Transverse colon (tissue), 4 donors: ENCODE measurements around the gene COL13A1.

Source experiments
- EP300 ChIP-seq: sonication (generic); formaldehyde crosslinking; IDR thresholded peaks from one replicate; pipeline ENCODE4 v1.6.1; 2017; ENCODE audit warnings: antibody characterized with exemption, low read depth
- POLR2A ChIP-seq: fragments of 450-650 bp; IDR thresholded peaks from one replicate; pipeline ENCODE4 v1.6.1; 2016; ENCODE audit warnings: antibody characterized with exemption, mild to moderate bottlenecking, moderate library complexity
- POLR2AphosphoS5 ChIP-seq, 3 donors: sonication (generic); formaldehyde crosslinking; IDR thresholded peaks; one replicate each; pipeline ENCODE4 v1.6.1; 2016; ENCODE audit warnings: antibody characterized with exemption in 3 of 3
- TF ChIP-seq, protein P1 (sequence below), 5 experiments: fragments of 200-600 bp in 3 of 5; fragments of 450-650 bp in 2 of 5; sonication (generic) in 3 of 5; IDR thresholded peaks; 1 replicate in 2 of 5; 2 replicates in 3 of 5; pipeline ENCODE4 v1.5.1; 2016 to 2017; ENCODE audit warnings: antibody characterized with exemption in 5 of 5, inconsistent platforms in 3 of 5, mild to moderate bottlenecking in 2 of 5, moderate library complexity in 1 of 5

DNA sequence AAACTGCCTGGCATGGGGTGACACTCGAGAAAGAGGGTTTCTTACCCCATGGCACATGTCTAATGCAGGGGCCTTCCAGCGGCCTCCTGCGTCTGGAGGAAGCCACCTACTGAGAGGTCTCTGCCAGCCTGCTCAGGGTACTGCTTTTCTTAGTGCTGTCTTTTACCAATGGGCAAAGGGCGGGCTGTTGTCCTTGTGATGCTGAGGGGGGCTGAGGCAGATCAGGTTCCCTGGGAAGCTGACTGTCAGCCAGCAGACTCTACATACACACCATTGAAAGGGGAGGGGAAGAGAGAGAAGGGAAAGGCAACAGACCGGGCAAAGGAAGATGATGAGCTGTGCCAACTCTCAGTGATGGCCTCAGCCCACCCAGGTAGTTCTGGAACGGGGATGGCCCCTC is 48.7 kb downstream of the COL13A1 start:
- TF ChIP-seq, protein P1, sequence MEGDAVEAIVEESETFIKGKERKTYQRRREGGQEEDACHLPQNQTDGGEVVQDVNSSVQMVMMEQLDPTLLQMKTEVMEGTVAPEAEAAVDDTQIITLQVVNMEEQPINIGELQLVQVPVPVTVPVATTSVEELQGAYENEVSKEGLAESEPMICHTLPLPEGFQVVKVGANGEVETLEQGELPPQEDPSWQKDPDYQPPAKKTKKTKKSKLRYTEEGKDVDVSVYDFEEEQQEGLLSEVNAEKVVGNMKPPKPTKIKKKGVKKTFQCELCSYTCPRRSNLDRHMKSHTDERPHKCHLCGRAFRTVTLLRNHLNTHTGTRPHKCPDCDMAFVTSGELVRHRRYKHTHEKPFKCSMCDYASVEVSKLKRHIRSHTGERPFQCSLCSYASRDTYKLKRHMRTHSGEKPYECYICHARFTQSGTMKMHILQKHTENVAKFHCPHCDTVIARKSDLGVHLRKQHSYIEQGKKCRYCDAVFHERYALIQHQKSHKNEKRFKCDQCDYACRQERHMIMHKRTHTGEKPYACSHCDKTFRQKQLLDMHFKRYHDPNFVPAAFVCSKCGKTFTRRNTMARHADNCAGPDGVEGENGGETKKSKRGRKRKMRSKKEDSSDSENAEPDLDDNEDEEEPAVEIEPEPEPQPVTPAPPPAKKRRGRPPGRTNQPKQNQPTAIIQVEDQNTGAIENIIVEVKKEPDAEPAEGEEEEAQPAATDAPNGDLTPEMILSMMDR (IDR thresholded peaks at IDR 0.05): no peak
- TF ChIP-seq POLR2A: no peak
- TF ChIP-seq POLR2AphosphoS5 (IDR thresholded peaks at IDR 0.05): no peak
- no peak for TF ChIP-seq EP300
